HG03469 (cell line): ENCODE results near the gene MAGOH.
A peak's percentile ranks its signal among the peaks of the same experiment; 100 is the strongest.
"Not testable (repeated sequence)": the region's sequence is repeated elsewhere in the genome, so short reads cannot be mapped to it uniquely, and the experiment has no call there.

Source experiments
- ATAC-seq: cut with Tn5 transposase; IDR thresholded peaks from one replicate; pipeline ENCODE4 v1.9.1; 2021; ENCODE audit warnings: mild to moderate bottlenecking, moderate library complexity, moderate number of reproducible peaks; ENCODE audit not compliant: unreplicated experiment

MAGOH gene

DNA sequence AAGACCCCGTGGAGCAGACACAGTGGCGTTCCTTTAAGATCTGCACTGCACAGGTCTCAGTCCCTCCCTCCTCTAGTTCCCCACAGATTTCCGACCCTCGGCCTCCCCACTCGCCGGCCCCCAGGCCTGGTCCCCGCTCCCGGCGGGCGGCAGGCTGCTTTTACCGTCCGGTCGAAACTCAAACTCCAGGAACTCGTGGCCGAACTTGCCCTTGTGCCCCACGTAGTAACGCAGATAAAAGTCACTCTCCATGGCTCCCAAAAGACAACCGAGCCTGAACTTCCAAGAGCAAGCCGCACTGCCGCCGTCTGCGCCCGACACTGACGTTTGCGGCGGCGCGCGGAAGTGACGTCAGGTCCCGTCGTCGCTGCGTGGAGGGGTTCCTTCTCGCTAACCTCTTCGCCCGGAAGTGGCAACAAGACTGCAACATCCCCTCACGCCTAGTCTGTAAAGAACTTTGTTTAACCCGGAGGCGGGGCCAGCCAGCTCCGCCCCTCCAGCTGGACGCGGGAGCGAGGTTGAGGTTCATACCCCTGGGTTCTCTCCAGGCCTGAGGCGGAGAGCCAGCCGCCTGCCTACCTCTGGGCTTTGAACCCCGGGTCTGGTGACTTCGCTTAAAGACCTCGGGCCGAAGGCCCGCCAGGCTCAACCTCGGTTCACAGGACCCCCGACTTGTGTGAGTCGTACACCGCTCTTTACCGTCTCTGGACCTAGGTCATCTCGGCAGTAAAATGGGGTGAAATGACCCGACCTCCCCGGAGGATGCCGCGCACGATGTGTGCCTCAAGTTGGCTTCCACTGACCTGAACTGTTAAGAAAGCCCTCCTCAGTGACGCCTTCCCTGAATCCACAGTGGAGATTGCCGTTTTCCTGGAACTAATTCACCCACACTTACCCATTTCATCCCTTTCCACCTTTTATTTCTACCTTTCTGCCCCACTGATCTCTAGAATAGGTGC lies at the start of gene MAGOH:
TSS of gene MAGOH (minus strand) at position 322 of the 959 bp plus-strand sequence. CDS start at position 252, 70 bp downstream.
- peak; percentile 94 for ATAC-seq

DNA sequence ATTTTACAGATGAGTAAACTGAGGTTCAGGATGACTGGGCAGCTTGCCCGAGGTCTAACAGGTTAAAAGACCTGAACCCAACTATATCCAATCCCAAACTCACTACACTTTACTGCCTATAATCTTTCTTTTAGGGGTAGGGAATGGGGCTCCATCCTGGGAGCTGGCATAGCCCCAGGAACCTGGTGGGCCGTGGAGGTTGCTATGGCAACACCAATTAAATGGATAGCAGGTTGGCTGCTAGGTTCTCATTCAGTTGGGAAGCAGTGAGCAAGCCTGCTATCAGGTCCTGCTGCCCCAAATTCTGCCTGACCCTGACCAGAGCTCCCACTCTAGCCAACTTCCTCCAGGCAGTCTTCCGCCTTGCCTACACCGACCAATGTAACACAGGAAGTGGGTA lies 48.6 kb upstream of the MAGOH start:
- no peak for ATAC-seq

DNA sequence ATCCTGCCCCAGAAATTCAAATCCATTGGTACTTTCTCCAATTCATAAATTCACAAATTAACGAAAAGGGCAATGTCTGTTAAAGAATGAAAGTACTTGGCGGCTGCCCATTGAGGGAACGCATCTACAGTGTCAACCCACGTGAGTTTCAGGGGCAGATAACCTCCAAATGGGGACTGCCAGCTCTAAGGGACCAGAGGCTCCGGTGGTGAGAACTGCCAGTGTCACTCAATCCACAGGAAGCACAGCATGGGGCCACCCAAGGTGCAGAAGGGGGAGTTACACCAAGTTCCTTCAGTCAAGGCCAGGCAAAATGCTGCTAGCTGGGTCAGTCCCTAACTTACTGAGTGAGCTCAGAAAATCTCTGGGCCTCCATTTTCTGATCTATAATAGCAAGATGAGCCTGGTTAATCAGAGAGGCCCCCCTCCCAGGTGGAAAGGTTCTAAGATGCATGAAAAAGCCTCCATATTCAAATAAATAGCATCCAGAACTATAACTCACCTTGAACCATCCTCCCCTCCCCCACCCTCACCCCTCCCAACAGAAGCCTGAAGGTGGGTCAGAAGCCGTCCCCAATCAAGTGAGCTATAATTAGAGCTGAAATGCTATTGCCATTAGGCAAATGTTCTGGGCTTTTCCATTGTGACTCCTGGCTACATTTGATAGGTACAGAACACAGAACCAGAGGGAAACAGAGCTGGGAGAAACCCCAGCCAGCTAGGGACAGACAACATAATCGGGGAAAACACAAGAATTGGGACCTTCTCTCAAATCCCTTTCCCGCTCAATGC lies 47.8 kb upstream of the MAGOH start:
- no peak for ATAC-seq

DNA sequence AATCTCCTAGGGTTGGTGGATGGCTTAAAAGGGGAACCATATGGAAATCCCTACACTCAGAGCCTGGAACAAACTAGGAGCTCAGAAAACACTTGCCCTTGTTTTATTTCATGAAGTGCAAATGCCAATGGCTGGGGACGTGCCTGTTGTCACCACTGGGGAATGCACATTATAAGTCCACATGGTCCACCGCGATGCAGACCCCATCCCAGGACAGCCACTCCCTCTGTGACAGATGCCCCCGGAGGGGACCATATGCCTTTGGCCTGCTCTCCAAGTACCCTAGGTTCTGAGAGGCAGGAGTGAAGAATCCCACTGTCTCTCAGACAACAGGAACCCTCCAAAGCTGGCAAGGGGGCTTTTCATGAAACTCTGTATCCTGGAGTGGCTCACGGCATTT lies 47.2 kb upstream of the MAGOH start:
- ATAC-seq: no peak

DNA sequence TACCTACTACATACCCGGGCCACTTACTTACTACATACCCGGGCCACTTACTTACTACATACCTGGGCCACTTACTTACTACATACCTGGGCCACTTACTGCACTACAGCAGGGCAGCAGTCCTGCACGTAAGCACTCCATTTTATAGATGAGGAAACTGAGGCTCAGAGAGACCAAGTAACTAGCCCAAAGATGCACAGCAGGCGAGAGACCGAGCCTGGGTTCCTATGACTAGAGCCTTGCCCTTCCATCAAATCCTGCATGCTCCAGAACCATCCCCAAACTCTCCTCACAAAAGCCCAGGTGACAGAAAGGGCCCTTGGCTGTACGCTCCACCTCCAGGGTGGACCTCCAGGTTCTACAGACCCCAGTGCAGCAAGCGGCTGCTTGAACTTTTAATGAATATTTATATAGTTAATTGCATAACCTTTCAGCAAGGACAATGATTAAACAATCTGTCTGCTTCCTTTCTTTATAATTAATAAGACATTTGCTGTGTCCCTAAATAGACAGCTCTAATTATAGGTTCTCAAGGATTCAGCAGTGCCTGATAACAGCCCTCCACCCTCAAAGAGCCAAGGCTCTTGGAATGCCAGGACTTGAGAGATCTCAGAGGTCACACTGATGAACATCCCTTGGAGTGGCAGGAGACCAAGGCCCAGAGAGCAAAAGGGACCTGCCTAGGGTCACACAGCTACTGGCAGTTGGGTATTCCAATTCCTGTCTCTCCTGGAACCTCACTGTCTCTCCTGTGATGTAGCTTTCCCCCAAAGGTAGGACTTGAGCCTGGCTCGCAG lies 46.1 kb upstream of the MAGOH start:
- no peak for ATAC-seq

DNA sequence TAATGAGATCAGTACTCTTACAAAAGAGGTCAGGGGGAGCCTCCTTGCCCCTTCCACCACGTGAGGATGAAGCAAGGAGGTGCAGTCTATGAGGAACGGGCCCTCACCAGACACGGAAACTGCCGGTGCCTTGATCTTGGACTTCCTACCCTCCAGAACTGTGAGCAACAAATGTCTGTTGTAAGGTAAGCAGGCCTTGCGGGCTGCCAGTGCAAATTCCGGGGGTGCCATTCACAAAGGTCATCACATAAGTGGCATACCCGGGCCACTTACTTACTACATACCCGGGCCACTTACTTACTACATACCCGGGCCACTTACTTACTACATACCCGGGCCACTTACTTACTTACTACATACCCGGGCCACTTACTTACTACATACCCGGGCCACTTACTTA lies 44.8 kb upstream of the MAGOH start:
- ATAC-seq: not testable (repeated sequence)

DNA sequence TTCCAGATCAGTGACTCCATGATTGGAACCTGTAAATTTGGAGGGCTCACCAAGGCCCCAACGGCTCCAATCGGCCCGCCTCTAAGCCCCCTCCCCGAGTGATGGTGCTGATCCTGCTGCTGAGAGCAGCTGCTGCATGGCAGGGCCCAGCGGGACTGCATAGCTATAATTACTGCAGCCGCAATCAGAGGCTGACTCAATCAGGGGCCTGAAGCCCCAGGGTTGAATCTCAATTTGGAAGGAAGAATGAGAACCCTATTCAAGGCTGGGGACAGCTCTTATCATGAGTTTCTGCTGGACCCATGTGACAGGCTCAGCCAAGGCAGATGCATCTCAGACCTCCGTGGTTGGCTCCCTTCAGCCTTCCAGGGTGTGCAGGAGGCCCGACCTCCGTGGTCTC lies 42.8 kb upstream of the MAGOH start:
- ATAC-seq: no peak

DNA sequence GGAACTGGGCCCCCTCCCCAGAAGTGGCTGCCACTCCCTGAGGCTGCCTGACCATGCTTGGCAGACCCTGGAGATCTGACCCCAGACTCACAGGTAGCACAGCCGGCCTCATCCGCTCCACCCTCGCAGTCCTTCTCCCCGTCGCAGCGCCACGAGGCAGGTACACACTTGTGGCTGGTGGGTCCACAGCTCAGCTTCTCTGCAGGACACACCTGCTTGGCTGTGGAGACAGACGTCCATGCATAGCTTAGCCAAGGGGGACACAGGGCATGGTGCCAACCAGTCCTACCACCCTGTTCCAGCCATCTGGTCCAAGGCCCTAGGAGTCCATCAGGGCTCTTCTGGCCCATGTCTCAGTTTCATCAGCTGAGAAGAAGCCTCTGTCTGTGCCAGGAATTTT lies 42.2 kb upstream of the MAGOH start:
- no peak for ATAC-seq

DNA sequence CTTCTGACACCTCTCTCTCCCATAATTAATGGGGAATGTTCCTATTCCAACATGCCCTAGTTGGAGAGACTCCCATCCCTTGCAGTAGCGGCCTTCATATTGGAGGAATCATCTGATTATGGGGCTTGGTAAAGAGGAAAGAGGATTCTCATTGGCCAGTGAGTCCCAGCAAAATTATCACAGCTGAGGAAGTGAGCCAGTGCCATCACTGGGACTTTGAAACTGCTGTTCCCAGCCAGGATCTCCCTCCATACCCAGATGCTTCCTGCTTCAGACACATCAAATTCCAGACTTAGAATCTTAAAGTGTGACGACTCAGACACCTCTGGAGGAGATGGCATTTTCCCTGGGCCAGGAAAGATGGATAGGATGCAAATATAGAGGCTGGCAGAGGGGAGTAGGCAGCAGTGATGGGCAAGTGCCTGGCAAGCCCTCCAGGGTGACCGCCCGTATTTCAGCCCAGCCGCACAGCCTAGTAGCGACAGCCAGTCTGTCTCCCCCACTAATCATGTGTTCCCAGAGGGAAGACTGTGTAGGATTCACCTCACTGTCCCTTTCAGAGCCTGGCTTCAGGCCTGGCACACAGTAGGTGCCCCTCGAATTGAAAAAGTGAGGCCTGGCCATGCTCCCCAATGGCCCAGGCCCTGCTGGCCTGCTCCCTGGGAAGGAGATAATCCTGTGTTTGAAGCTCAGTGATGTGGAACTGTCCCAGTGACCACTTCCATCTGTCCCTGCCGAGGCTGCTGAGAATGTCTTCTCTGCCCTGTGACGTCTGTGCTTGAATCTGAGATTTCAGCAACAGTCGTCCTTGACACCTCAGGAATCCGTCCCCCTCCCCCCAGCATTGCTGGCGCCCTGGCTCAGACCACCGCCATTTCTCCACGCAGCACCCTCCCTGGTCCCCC lies 41.2 kb upstream of the MAGOH start:
- no peak for ATAC-seq

DNA sequence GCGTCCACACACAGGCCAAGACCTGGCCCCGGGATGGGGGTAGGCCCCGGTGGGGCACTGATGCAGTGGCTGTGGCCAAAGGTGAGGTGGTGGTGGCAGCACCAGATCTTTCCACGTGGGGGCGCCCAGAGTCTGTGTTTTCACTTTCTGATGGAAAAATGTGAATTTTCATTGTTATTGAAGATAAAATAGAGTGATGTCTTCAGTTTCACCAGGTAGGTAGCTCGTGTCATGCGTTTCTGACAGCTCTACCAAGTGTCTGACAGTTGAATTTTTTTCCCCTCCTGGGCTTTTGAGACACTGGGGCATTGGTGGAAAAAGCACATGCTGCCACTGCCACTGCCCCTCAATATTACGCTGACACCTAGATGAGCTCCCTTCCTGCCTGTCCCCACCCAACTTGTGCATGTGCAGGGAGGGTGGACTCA lies 40.0 kb upstream of the MAGOH start:
- ATAC-seq: no peak

DNA sequence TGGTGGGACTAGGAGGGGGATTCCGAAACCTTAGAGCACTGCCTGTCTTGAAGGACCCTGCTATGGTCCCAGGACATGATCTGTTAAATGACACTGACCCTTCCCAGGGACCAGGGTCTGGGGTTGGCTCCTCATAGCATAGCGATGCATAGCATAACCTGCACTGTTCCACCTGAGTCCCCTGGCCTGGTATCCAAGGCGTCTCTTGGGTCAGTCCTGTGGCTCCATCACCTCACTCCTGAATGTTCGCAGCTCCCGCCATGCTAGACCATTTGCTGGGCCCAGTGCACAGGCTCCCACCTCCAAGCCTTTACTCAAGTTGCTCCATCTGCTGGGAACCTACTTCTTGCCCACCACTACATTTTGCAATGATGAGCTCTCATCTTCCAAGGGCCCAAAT lies 39.0 kb upstream of the MAGOH start:
- ATAC-seq: no peak

DNA sequence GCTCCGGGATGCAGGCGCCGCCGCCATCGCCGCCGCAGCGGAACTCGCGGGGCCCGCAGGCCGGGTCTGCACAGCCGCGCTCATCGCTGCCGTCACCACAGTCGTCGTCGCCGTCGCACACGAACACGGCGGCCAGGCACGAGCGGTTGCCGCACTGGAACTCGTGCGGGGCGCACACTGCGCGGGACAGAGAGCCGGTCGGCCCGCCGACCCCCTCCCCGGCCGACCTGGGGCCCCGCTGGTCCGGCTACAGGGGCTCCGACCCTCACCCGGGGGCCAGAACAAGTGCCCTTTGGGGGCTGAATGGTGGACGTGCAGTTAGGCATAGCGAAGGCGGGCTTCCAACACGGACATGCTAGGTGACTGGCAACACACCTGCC lies 38.6 kb upstream of the MAGOH start:
- no peak for ATAC-seq

DNA sequence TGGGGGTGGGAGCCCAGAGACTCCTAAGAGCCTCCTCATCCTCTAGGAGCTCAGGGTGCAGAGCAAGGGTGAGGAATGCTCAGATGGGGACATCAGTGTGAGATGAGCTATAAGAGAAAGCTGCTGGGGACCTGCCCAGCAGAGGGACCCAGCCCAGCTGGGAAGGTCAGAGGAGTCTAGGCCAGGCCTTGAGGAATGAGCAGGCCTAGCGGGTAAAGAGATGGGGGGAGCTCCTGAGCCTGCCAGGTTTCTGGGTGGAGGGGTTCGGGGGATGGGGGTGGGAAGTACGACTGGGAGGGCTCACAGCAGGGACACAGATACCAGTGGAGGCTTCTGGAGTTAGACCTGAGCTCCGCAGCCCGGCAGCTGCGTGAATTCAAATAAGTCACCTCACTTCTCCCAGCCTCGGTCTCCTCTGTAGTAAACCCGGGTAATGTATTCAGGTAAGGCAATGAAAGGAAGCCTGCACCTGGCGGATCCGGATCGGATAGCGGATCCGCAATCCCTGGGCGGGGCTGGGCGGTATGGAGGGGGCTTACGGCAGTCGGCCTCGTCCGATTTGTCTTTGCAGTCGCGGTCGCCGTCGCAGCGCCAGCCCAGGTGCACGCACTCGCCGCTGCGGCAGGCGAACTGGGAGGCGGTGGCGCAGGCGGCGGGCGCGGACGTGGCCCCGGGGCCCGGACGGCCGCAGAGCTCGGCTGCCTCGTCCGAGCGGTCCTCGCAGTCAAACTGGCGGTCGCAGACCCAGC lies 38.0 kb upstream of the MAGOH start:
- ATAC-seq: no peak

DNA sequence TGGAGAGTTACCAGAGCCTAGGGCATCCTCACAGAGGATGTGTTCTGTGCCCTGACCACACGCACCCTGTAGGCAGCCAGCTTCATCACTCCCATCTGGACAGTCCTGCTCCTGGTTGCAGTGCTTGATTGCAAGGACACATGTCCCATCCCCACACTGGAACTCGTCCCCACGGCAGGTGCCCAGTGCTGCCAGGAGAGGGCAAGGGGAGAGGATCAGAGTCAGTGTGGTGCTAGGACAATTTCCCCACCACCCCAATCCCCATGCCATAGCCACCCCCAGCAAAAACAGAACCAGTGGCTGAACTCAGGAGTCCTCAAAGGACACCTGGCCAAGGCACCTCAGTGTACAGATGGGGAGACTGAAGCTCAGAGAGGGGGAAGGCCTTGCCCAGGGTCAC lies 37.2 kb upstream of the MAGOH start:
- ATAC-seq: no peak

DNA sequence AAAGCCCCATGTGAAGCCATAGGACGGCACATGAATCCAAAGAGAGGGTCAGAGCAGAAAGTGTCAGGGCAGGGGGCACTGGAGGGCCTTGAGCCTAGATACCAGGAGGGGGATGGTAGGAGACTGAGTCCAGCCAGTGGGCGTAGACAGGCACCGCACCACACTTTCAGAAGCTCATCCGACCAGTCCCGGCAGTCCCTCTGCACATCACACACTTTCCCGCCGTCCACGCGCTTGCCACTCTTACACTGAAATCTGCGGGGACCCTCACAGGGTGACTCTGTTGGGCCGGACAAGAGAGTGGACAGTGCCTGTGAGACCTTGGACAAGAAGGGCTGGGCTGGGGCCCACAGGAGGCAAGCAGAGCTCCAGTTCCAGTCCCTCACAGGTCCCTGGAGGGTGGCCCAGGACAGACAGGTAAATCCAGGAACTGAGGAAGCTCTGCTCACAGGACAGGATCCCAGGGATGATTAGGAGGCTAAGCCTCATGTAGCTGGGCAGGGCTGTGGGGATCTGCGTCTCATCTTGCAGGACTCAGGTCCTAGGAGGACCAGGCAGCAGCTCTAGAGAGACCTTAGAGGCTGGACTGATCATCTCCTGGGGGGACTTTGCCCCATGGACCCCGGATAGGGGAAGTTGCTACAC lies 36.3 kb upstream of the MAGOH start:
- no peak for ATAC-seq

DNA sequence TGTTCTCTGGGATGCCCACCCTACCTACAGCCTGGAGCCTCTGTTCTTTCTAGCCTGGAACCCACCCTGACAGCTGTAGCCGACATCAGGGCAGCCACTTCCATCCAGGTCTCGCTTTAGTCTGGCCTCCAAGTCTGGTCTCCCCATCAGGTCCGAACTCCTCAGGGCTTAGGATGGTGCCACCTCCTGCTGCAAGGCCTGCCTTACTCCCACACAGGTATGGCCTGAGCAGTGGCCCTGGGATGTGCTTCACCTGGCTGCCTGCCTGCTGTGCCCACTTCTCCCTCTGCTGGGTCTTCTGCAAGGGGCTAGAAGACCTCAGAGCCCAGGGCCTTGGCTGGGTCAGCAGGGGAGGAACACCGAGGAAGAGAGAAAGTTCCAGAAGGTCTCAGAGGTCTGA lies 35.7 kb upstream of the MAGOH start:
- no peak for ATAC-seq

DNA sequence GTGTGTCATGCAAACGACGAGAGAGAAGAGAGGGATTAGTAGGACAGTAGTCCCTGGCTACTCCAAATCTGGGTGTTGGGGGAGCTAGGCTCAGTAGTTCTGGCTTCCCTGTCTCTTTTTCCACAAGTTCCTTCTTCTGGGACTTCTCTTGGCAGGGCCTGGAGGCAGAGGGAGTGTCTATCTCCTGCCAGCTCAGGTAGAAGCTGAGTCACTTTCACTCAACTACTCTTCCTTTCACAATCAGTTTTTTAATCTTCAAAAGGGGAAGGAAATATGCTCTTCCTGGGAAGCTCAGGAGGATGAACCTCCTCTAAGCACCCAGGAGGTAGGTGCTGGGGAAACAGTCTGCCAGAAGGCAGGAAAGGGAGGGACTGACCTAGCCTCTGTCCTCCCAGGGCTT lies 35.2 kb upstream of the MAGOH start:
- ATAC-seq: no peak

DNA sequence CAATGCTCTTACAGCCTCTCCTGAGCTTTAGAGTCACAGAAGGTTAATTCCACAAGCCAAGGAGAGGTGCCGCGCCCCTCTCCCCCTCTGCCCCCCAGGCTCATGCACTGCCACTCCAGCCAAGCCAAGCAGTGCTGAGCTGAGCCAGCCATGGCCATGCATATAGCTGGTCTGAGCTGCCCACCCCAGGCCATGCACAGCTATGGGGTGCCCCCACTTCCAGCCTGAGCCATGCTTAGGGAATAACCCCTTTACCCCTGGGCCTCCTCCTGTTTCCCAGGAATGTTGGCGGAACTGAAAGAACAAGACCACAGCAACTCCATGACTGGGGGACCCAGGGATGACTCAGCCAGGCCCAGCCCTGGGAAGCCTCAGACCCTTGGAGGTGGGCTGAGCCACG lies 34.0 kb upstream of the MAGOH start:
- ATAC-seq: no peak
